NCI-H69 (cell line): ENCODE data around the gene MRTFA.
"Not testable (repeated sequence)": the region's sequence is repeated elsewhere in the genome, so short reads cannot be mapped to it uniquely, and the experiment has no call there.

Source experiments
- DNase-seq: peaks from one replicate; lab custom pipeline; 2025; lab: John Stamatoyannopoulos, UW

Gene MRTFA

DNA sequence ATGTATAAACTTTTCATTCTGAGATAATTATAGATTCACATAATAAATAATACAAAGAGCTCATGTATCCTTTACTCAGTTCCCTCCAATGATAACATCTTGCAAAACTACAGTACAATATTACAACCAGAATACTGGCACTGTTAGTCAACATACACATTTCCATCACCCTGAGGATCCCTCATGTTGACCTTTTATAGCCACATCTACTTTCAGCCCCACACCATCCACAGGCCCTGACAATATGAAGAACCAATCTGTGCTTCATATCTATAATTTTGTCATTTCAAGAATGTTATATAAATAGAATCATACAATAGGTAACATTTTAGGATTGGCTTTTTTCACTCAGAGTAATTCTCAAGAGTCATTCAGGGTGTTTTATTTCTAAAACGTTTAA, 115.5 kb downstream of the MRTFA start:
- no peak for DNase-seq

- DNase-seq: no peak
These were observed 116.0 kb downstream of the MRTFA start for GRCh38 chr22:40520562-40520961.

DNA sequence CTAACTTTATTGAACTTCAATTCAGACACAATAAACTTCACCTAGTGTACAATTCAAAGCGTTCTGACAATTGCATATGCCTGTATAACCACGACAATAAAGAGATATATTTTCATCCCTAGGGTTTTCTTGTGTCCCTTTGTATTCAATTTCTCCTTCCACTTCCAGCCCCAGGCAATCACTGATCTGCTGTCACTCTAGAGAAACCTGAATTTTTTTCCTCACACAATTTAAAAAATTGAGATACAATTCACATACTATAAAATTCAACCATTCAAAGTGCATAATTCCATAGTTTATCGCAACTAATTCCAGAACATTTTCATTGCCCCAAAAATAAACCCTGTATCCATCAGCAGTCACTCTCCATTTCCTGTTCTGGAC, 116.6 kb downstream of the MRTFA start:
- DNase-seq: no peak

GRCh38 chr22:40519284-40519947, 117.1 kb downstream of the MRTFA start:
- DNase-seq: no peak

- DNase-seq: no peak
These were observed 117.7 kb downstream of the MRTFA start for GRCh38 chr22:40518840-40519239.

DNA sequence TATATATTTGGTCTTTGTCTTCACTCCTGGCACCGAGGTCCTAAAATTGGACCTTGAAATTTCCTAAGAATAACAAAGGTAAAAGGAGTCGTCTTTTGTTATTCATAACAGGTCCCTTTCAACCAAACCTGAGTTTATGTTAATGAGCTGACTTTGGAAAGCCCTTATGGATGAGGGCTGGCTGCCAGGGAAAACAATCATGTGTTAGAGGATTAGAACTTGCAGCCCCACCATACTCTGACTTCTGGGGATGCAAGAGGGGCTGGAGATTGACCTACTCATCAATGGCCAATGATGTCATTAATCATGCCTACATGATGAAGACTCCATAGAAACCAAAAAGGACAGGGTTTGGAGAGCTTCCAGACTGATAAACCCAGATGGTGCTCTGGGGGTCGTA, 118.9 kb downstream of the MRTFA start:
- DNase-seq: no peak

DNA sequence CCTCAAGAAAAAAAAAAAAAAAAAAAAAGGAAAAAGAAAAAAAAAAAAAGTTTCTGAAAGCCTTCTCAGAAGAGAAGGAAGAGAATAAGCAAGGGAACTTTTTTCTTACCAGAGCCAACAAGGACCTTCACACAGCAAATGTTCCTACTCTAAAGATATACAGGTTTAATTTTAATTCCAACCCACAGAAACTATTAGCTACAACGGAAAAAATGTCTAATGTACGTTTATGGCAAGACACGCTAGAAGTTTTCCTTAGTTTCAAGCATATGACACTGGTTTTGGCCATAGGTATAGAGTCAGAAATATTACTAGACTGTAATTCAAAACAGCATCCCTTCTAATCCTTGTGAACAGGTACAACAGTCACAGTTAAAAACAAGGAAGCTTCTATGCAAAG, 120.1 kb downstream of the MRTFA start:
- no peak for DNase-seq

DNA sequence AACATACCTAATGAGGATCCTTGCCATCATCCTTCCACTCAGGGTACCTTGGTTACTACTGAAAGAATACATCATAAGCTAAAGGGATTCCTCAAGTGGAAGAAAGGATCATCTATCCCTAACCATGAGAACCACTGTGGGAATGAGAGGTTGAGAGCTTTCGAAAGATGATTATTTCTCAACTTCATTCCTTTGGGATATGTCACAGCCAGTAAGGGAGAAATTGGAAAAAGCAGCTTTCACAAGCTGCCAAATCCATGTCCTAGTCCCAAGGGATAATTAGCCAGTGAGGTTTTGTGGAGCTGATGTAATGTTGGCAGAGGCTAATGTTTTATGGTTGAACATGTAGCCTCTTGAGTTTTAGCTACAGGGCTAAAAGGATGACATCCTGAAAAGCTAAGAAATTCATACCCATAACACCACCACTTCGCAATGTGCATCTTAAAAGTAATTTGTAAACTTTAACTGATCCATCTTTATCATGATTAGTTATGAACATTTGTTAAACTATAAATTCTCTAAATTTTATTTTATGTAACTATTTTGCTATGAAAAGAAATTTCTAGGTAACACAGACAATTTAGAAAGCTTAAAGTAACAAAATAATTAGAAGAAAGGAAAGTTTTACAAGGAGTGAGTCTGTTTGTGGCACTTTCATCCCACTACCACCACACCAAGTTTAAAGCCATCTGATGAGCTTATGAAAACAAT, 123.9 kb downstream of the MRTFA start:
- DNase-seq: peak; percentile 64

GRCh38 chr22:40511604-40512003, 124.9 kb downstream of the MRTFA start:
- peak; percentile 6 for DNase-seq

- no peak for DNase-seq
These were observed 125.7 kb downstream of the MRTFA start for GRCh38 chr22:40510631-40511364.

DNA sequence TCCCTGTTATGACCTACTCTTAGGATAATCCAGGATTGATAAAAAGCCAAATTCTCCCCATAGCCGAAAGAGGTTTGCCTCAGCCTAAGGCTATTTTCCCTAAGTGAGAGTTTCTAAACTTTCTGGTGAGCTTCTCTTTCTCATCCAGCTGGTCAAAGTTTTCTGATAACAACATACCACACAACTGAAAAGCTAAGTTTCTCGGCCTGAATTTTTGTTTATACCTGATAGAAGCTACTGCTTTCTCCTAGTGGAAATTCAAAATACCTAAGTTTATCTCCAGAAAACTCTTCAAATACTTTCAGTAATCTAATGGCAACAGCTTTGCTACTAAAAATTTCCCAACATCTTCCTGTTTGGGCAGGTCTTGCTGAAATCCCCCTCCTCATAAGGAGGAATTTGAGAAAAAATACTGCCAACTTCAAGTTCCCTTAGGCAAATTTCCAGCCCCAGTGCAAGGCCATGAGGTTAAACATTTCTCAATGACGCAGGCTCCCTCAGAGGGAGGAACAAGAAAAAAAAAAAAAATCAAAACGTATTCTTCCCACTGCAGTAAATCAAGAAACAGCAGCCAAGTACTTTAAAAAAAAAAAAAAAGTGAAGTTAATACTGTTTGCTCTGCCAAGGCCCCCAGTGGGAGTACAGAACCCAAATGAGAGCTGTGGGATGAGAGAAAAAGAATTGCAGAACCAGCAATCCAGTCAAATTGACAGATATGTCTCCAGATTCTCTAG, 127.0 kb downstream of the MRTFA start:
- no peak for DNase-seq

DNA sequence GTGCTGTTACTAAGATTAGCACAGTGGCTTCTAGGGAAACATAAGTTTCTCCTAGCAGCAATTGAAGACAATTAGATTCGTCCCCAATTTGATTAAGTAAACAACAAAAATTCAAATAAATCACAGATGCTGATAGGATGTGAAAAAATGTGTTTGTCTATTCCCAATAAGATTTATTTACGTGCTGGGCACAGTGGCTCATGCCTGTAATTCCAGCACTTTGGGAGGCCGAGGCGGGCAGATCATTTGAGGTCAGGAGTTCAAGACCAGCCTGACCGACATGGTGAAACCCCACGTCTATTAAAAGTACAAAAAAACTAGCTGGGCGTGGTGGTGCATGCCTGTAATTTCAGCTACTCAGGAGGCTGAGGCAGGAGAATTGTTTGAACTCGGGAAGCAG, 128.5 kb downstream of the MRTFA start:
- DNase-seq: not testable (repeated sequence)

DNA sequence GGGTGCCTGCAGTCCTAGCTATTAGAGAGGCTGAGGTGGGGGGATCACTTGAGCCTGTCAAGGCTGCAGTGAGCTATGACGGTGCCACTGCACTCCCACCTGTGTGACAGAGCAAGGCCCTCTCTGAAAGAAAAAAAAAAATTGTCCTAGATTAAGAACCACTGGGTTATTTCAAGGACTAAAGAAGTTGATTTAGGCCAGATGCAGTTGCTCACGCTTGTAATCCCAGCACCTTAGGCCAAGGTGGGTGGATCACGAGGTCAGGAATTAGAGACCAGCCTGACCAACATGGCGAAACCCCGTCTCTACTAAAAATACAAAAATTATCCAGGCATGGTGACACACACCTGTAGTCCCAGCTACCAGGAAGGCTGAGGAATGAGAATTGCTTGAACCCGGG, 129.0 kb downstream of the MRTFA start:
- no peak for DNase-seq

GRCh38 chr22:40506762-40507161, 129.8 kb downstream of the MRTFA start:
- no peak for DNase-seq

- no peak for DNase-seq
These were observed 132.0 kb downstream of the MRTFA start for GRCh38 chr22:40504285-40505249.

DNA sequence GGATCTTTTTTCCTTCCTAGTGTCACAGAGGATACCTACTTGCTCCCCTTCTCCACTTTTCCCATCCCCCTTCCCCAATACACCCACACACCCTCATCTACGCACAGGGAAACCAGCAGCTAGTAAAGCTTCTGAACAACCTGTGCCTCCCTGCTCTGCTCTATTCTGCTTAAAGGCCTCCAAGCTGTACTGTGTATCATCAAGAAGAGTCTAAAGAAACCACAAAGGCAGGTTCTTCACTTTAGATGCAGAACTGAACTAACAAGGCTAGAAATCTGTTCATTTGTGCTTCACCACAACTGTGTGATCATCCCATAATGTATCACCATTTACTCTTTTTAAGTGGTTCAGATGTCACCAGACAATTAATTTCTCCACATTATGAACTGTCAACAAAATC, 133.6 kb downstream of the MRTFA start:
- no peak for DNase-seq

DNA sequence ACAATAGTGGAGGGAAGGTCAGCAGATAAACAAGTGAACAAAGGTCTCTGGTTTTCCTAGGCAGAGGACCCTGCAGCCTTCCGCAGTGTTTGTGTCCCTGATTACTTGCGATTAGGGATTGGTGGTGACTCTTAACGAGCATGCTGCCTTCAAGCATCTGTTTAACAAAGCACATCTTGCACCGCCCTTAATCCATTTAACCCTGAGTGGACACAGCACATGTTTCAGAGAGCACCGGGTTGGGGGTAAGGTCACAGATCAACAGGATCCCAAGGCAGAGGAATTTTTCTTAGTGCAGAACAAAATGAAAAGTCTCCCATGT, 136.1 kb downstream of the MRTFA start:
- DNase-seq: not testable (repeated sequence)

GRCh38 chr22:40499209-40499623, 137.3 kb downstream of the MRTFA start:
- DNase-seq: peak; percentile 13

DNA sequence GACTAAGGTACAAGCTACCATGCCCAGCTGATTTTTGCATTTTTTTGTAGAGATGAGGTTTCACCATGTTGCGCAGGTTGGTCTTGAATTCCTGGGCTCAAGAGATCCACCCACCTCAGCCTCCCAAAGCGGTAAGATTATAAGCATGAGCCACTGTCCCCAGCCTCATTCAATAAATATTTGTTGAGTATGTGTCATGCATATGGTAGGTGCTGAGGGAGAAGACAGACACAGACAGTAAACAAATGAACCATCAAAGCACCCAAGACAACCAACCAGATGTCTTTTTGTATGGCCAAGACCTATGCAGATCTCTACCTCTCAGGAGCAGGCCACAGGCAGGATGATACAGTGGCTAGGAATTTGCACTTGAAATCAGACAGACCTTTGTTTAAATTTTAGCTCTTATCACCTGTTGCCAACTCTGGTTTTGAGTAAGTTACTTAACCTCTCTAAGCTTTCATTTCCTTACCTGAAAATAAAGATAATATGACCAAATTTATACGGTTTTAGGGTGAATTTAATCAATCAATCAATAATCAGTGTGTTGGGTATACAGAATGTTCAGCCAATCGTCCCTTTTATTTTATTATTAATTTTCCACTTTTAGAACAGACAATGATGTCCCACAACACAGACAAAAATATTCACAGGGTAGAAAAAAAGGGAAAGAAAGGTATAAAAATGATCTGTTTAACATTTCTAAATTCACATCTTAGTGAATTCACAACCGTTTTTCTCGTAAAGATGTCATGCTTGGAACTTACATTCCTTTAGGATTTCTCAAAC, 137.9 kb downstream of the MRTFA start:
- DNase-seq: peak; percentile 77

DNA sequence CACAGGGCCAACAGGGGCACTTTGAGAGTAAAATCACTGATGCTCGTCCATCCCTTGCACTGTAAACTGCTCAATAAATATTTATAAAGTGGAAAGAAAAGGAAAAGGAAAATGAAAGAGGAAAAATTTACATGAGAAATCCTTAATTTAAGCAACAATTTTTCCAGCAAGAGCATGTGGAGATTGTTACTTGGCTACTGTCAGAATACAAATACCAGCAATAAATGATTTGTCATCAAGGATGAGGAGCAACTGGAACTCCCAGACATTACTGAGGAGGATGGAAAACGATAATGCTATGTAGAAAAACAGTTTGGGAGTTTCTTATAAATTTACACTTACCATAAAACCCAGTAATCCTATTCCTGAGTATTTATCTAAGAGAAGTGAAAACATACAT, 143.1 kb downstream of the MRTFA start:
- DNase-seq: no peak
